AG10803 (cell line): Measurements from ENCODE around the gene FGFR3.
A peak's percentile ranks its signal among the peaks of the same experiment; 100 is the strongest.

Source experiments
- DNase-seq: peaks from one replicate; pipeline ENCODE4 v3.0.0; 2010; ENCODE audit warnings: low read depth
- H3K4me3 ChIP-seq: 2 replicates; pipeline ENCODE4 v1.5.1; 2011; ENCODE audit warnings: mild to moderate bottlenecking, low read length, control low read depth
- CTCF ChIP-seq: conservative IDR thresholded peaks from 2 replicates; pipeline ENCODE4 v1.5.1; 2011; ENCODE audit warnings: mild to moderate bottlenecking, low read length, control low read depth, inconsistent platforms

Gene FGFR3

DNA sequence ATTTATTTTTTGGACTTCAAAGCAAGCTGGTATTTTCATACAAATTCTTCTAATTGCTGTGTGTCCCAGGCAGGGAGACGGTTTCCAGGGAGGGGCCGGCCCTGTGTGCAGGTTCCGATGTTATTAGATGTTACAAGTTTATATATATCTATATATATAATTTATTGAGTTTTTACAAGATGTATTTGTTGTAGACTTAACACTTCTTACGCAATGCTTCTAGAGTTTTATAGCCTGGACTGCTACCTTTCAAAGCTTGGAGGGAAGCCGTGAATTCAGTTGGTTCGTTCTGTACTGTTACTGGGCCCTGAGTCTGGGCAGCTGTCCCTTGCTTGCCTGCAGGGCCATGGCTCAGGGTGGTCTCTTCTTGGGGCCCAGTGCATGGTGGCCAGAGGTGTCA is 15.3 kb downstream of the FGFR3 start:
- DNase-seq, result no peak
- H3K4me3 ChIP-seq, result no peak overlapping the region
- TF ChIP-seq CTCF, result no peak

DNA sequence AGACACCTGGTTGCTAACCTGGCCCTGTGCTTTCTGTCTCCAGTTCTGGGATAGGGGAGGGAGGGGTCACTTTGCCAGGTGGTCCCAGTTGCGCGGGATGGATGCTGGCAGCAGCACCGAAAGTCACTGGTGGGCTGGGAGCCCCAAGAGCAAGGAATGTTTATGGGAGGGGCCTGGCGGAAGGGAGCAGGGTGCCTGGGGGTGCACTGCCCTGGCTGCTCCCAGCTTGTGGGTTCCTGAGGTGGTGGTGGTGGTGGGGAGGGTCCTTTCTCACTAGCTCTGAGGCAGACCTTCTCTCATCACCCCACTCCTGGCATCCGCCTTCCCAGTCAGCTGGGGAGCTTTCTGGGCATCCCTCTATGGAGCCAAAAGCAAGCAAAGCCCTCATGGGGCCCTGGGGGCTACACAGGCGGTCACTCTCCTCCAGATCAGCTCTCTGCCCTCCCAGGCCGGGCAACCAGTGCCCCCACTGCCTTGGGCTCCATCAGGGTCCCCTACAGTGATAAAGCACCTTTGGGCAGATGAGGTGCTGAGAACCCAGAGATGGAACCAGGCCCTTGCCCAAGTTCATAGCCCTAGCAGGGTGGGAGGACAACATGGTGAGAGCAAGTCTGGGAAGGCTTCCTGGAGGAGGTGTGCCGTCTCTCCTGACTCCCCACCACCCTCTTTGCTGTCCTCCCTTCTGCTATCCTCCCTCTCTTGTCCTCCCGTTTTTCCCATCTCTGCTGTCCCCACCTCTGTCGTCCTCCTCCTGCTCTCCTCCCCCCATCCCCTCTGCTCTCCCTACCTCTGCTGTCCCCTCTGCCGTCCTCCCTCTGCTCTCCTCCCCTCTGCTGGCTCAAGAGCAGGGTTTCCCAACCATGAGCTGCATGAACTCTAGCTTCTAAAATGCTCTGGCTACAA is 16.0 kb downstream of the FGFR3 start:
- no peak for TF ChIP-seq CTCF
- H3K4me3 ChIP-seq, result no peak overlapping the region
- DNase-seq, result no peak

DNA sequence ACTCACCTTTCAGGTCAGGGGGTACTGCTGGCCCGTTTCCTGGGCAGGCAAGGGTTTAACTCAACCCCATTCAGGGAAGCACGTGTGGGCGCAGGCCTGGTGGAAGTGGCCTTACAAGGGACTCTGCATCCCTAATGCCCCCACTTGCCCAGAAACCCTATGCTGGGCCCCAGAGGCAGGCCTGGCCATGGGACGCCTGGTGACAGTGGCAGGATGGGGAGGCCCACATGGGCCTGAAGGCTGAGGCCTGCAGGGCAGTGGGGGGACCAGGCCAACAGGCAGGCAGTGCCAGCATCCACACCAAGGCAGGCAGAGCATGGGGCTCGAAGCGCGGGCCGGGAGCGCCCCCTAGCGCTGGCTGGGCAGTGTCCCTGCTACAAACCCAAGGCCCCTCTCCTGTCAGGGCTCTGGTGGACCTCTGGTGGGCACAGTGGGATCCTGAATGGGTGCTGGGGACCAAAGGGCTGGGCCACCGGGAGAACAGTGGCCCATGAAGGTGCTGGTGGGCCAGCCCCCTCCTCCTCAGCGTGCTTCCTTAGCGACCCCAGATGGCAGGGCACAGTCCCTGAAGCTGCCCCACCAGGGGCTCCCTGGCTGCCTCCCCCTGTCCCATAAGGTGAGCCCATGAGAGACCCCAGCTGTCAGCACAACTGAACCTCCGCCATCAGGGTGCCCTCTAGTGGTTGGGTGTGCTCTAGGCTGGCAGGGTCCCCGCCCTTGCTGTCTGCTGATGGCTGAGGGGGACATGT is 16.8 kb downstream of the FGFR3 start:
- TF ChIP-seq CTCF, result peak; percentile 76
- H3K4me3 ChIP-seq, result no peak overlapping the region
- DNase-seq, result peak; percentile 53

DNA sequence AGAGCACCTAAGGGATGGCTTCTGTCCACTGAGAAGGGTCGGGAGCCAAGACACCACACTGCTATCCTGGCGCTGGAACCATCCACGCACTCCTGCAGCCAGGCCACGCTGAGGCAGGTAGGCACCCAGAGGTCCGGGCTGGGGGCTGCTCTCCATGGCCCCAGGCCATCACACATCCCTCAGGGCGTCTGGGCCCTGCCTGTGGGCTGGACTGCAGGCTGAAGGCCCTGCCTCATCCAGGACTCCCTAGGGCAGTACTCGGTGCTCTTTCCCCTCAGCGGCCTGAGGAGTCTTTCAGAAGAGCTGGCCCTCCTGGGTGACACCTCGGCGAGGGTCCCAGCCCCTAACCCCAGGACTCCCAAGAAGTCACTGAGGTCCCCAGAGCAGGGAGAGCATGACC is 17.7 kb downstream of the FGFR3 start:
- no peak for DNase-seq
- no peak for TF ChIP-seq CTCF
- no peak overlapping the region for H3K4me3 ChIP-seq

DNA sequence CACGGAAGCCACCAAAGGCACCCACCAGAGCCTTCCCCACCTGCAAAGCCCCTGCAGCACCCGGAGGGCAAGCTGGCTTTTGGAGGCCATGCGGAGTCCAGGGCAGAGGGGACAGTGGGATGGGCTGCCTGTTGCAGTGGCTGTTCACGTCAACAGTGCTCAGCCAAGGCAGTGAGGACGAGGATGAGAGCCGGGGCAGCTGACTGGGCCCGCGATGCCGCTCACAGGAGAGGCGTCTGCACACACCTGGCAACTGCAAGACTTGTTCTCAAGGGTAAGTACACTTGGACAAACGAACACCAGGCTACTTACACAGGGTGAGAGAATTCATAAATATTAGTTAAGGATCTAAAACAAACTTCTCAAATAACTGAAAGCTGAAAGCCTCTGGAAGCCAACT is 19.6 kb downstream of the FGFR3 start:
- H3K4me3 ChIP-seq, result no peak overlapping the region
- TF ChIP-seq CTCF, result no peak
- DNase-seq, result no peak

GRCh38 chr4:1813231-1813630 is 20.1 kb downstream of the FGFR3 start:
- H3K4me3 ChIP-seq, result no peak overlapping the region
- TF ChIP-seq CTCF, result no peak
- no peak for DNase-seq
